ENCODE measurements around the gene UVRAG.

- TF ChIP-seq SPI1 (IDR thresholded peaks at IDR 0.05; ENCODE audit: low read depth, low read length) (no peak), POLR2A (IDR thresholded peaks at IDR 0.05; ENCODE audit: low read depth, low read length) (no peak), POLR2AphosphoS5 (IDR thresholded peaks at IDR 0.05; ENCODE audit: low read depth, low read length) (no peak)
These were observed 287.8 kb downstream of the UVRAG start for GRCh38 chr11:76102802-76103201.

Measured in GM12891 (cell line).